Caco-2 (cell line): ENCODE results near the gene ENTREP3. TPM values are rescaled to one million over a fixed set of nuclear protein-coding genes. Genes with fewer than 3 reads are reported as not detected.
A peak's percentile ranks its signal among the peaks of the same experiment; 100 is the strongest.

ENCODE experiments used
- BruUV-seq: library from RNA; stranded (reverse); fragments of 400-500 nt; replicated peaks from 2 replicates; lab custom pipeline; 2021; lab: Mats Ljungman, UMichigan
- CTCF ChIA-PET: fragments of 300-600 bp; sonication (Branson Sonifier 250); formaldehyde crosslinking; loops from one replicate; lab custom pipeline; 2022; ENCODE audit warnings: antibody characterized with exemption; lab: Charles Lee
- POLR2A ChIA-PET: fragments of 300-600 bp; sonication (Branson Sonifier 250); formaldehyde crosslinking; loops from one replicate; lab custom pipeline; 2022; ENCODE audit warnings: antibody characterized with exemption; lab: Charles Lee
- DNase-seq, 2 experiments: peaks; one replicate each; pipeline versions ENCODE4 v3.0.0 to v3.0.0-alpha.2; 2020 to 2022
- H3K27me3 ChIP-seq: replicated peaks from 2 replicates; pipeline ENCODE4 v1.6.0; 2011; ENCODE audit warnings: low read length; ENCODE audit not compliant: control insufficient read depth, insufficient read depth
- H3K36me3 ChIP-seq: 2 replicates; pipeline ENCODE4 v1.5.1; 2011; ENCODE audit warnings: low read length; ENCODE audit not compliant: control insufficient read depth, insufficient read depth
- H3K4me1 ChIP-seq: fragments of 250-450 bp; sonication (Bioruptor Pico); 2 replicates; pipeline ENCODE4 v1.5.1; 2020; ENCODE audit warnings: mild to moderate bottlenecking
- H3K4me3 ChIP-seq: 2 replicates; pipeline ENCODE4 v1.5.1; 2011; ENCODE audit warnings: low read depth, mild to moderate bottlenecking, control low read depth, low read length
- H3K9me3 ChIP-seq: fragments of 250-450 bp; sonication (Bioruptor Pico); 2 replicates; pipeline ENCODE4 v1.5.1; 2020; ENCODE audit warnings: mild to moderate bottlenecking, moderate library complexity
- H3K27ac Mint-ChIP-seq: one replicate; pipeline ENCODE4 v1.8.0; 2022; ENCODE audit warnings: mixed read lengths; ENCODE audit not compliant: unreplicated experiment
- H3K27me3 Mint-ChIP-seq: one replicate; pipeline ENCODE4 v1.8.0; 2022; ENCODE audit warnings: mixed read lengths; ENCODE audit not compliant: insufficient read depth, unreplicated experiment
- H3K36me3 Mint-ChIP-seq: one replicate; pipeline ENCODE4 v1.8.0; 2022; ENCODE audit warnings: mild to moderate bottlenecking, mixed read lengths; ENCODE audit not compliant: insufficient read depth, unreplicated experiment
- H3K4me1 Mint-ChIP-seq: one replicate; pipeline ENCODE4 v1.8.0; 2022; ENCODE audit warnings: low read depth, mixed read lengths; ENCODE audit not compliant: unreplicated experiment
- H3K4me3 Mint-ChIP-seq: one replicate; pipeline ENCODE4 v1.8.0; 2022; ENCODE audit warnings: mild to moderate bottlenecking, moderate library complexity, mixed read lengths; ENCODE audit not compliant: unreplicated experiment
- H3K9me3 Mint-ChIP-seq: one replicate; pipeline ENCODE4 v1.8.0; 2022; ENCODE audit warnings: mixed read lengths; ENCODE audit not compliant: unreplicated experiment
- CTCF ChIP-seq, 2 experiments: fragments of 200-600 bp in 1 of 2; IDR thresholded peaks; 1 replicate in 1 of 2; 2 replicates in 1 of 2; pipeline versions ENCODE4 v1.5.1 to v1.8.0; 2011 to 2022; ENCODE audit warnings: antibody characterized with exemption in 1 of 2, control low read depth in 1 of 2, inconsistent platforms in 1 of 2, low read depth in 1 of 2, low read length in 1 of 2, mild to moderate bottlenecking in 1 of 2, moderate library complexity in 1 of 2; ENCODE audit not compliant: insufficient read depth in 1 of 2, severe bottlenecking in 1 of 2, unreplicated experiment in 1 of 2
- intact Hi-C: fragments of 100-400 bp; cut with micrococcal nuclease; formaldehyde crosslinking; loops from one replicate; pipeline ENCODE4 v1.10.0; 2022; ENCODE audit not compliant: unreplicated experiment
- total RNA-seq: library from RNA; stranded (reverse); gene quantifications from 2 replicates; pipeline ENCODE4 v1.2.3, GENCODE V29; 2022

ENTREP3 gene
- total RNA-seq, 1 experiment from 2014 or later = 33.1 TPM

- TSS peak; percentile 45 for BruUV-seq
- peak; percentile 94 to 97 for DNase-seq
- Histone ChIP-seq H3K4me1 (peaks cover 4% of the 10 kb centered on the region), H3K36me3 (peaks cover 3% of the 10 kb centered on the region), H3K27me3 (no peaks in the 10 kb centered on the region), H3K4me3 (peak within 1 kb of the TSS; percentile 65), H3K9me3 (no peaks in the 10 kb centered on the region)
- CTCF ChIA-PET = interaction anchor here (0.7 to 1.9 kb wide), 6 partner anchors 11 to 46 kb away, joined by 3 to 12 read pairs (median 7); partner anchors contain the start of genes CLK2, FDPS and HCN3
- H3K27ac Mint-ChIP-seq = peak within 1 kb of the TSS; percentile 94
- H3K36me3 Mint-ChIP-seq = peaks cover 88% of the 10 kb centered on the region
- no peaks in the 10 kb centered on the region for H3K27me3 Mint-ChIP-seq
- no peak for TF ChIP-seq CTCF (IDR thresholded peaks at IDR 0.05; ENCODE audit: insufficient read depth in 1 of 2, low read depth in 1 of 2, low read length in 1 of 2, severe bottlenecking in 1 of 2, unreplicated experiment in 1 of 2)
- POLR2A ChIA-PET = interaction anchor here (0.6 to 1.9 kb wide), 4 partner anchors 11 to 18 kb away, joined by 3 to 18 read pairs (median 4); partner anchors contain the start of gene CLK2
- H3K4me1 Mint-ChIP-seq = peaks cover 23% of the 10 kb centered on the region
- no peaks in the 10 kb centered on the region for H3K9me3 Mint-ChIP-seq
- H3K4me3 Mint-ChIP-seq = peak within 1 kb of the TSS; percentile 95
- intact Hi-C loops = loop anchor here (1.0 kb wide), 2 partner anchors 11 to 61 kb away; partner anchors contain the start of gene CLK2
Measured at GRCh38 chr1:155261852-155262673, 6.8 kb upstream of the ENTREP3 start, which contains the start of gene SCAMP3. TSS of gene SCAMP3 (minus strand) at chr1:155262360. CDS start at chr1:155262151, 209 bp downstream.

- peaks cover 84% of the 10 kb centered on the region for H3K36me3 Mint-ChIP-seq
- H3K4me1 ChIP-seq = peaks cover 4% of the 10 kb centered on the region
- no peaks in the 10 kb centered on the region for H3K9me3 ChIP-seq
- ChIA-PET CTCF (interaction anchor here (0.6 to 1.9 kb wide), 7 partner anchors 11 to 68 kb away, joined by 3 to 12 read pairs (median 7); partner anchors contain the start of genes CLK2, FDPS and HCN3), POLR2A (interaction anchor here (0.7 to 1.9 kb wide), 3 partner anchors 12 to 63 kb away, joined by 3 to 18 read pairs (median 4); partner anchors contain the start of gene CLK2)
- H3K9me3 Mint-ChIP-seq = no peaks in the 10 kb centered on the region
- TF ChIP-seq CTCF (IDR thresholded peaks at IDR 0.05; ENCODE audit: insufficient read depth in 1 of 2, low read depth in 1 of 2, low read length in 1 of 2, severe bottlenecking in 1 of 2, unreplicated experiment in 1 of 2) = no peak
- H3K4me3 Mint-ChIP-seq = peak overlapping the region; percentile 95
- BruUV-seq = no TSS peak
- no peak for DNase-seq
- intact Hi-C loops = no loop called here
- peaks cover 23% of the 10 kb centered on the region for H3K4me1 Mint-ChIP-seq
- H3K27me3 ChIP-seq = no peaks in the 10 kb centered on the region
- peak overlapping the region; percentile 65 for H3K4me3 ChIP-seq
- H3K36me3 ChIP-seq = peaks cover 3% of the 10 kb centered on the region
- no peaks in the 10 kb centered on the region for H3K27me3 Mint-ChIP-seq
- peak overlapping the region; percentile 94 for H3K27ac Mint-ChIP-seq
Measured at GRCh38 chr1:155261493-155261851, 6.2 kb upstream of the ENTREP3 start.

- Mint-ChIP-seq H3K4me3 (peak overlapping the region; percentile 95), H3K27me3 (no peaks in the 10 kb centered on the region), H3K27ac (no peak overlapping the region), H3K9me3 (no peaks in the 10 kb centered on the region), H3K36me3 (peaks cover 74% of the 10 kb centered on the region), H3K4me1 (peaks cover 23% of the 10 kb centered on the region)
- intact Hi-C loops = no loop called here
- Histone ChIP-seq H3K4me3 (no peak overlapping the region), H3K27me3 (no peaks in the 10 kb centered on the region), H3K4me1 (peaks cover 4% of the 10 kb centered on the region), H3K9me3 (no peaks in the 10 kb centered on the region), H3K36me3 (no peaks in the 10 kb centered on the region; the same call in none of the 2 replicates)
- DNase-seq = no peak
- ChIA-PET CTCF (no interaction called here), POLR2A (interaction anchor here (1.8 kb wide), 1 partner anchor 13 kb away, joined by 6 read pairs; the partner anchor contains the start of gene CLK2)
- no TSS peak for BruUV-seq
- TF ChIP-seq CTCF (IDR thresholded peaks at IDR 0.05; ENCODE audit: insufficient read depth in 1 of 2, low read depth in 1 of 2, low read length in 1 of 2, severe bottlenecking in 1 of 2, unreplicated experiment in 1 of 2) = no peak
Measured at GRCh38 chr1:155260276-155260675, 5.0 kb upstream of the ENTREP3 start.
